Heart right ventricle (tissue), 16 donors: Measurements from ENCODE around the gene RARRES1. TPM values are rescaled to one million over a fixed set of nuclear protein-coding genes. Genes with fewer than 3 reads are reported as not detected.

Source experiments
- ATAC-seq, 8 donors: fragments of 200-7000 bp; cut with Tn5 transposase; one replicate each; pipeline ENCODE4 v1.9.1; 2020; ENCODE audit warnings: mild to moderate bottlenecking in 8 of 8, moderate library complexity in 8 of 8, moderate number of reproducible peaks in 1 of 8
- DNase-seq, 2 donors: peaks; one replicate each; pipeline ENCODE4 v3.0.0-alpha.2; 2020
- H3K27ac ChIP-seq, 10 donors: fragments of 200-600 bp; sonication (generic) in 2 of 10; one replicate each; pipeline versions ENCODE4 v1.5.0 to v1.8.0; 2020 to 2022; ENCODE audit warnings: mild to moderate bottlenecking in 3 of 10
- H3K27me3 ChIP-seq, 7 donors: fragments of 200-600 bp; one replicate each; pipeline ENCODE4 v1.8.0; 2021 to 2022; ENCODE audit warnings: mild to moderate bottlenecking in 2 of 7
- H3K36me3 ChIP-seq, 9 donors: fragments of 200-600 bp; sonication (generic) in 1 of 9; one replicate each; pipeline versions ENCODE4 v1.5.0 to v1.8.0; 2020 to 2022; ENCODE audit warnings: mild to moderate bottlenecking in 2 of 9
- H3K4me1 ChIP-seq, 9 donors: fragments of 200-600 bp; sonication (generic) in 1 of 9; one replicate each; pipeline versions ENCODE4 v1.5.0 to v1.8.0; 2020 to 2022; ENCODE audit warnings: mild to moderate bottlenecking in 4 of 9
- H3K4me3 ChIP-seq, 10 donors: fragments of 200-600 bp; sonication (generic) in 2 of 10; one replicate each; pipeline versions ENCODE4 v1.5.0 to v1.8.0; 2020 to 2022; ENCODE audit warnings: mild to moderate bottlenecking in 7 of 10, moderate library complexity in 2 of 10
- H3K9me3 ChIP-seq, 11 donors: fragments of 200-600 bp in 10 of 11; sonication (generic) in 2 of 11; one replicate each; pipeline versions ENCODE4 v1.5.0 to v1.8.0; 2013 to 2022; ENCODE audit warnings: mild to moderate bottlenecking in 2 of 11, control low read depth in 1 of 11, moderate library complexity in 1 of 11
- WGBS, 2 donors: extraction: QIAGEN DNeasy Blood & Tissue Kit; methylation state at CpG; one replicate each; pipeline ENCODE4 v1.1.7; 2013; ENCODE audit warnings: inconsistent platforms in 1 of 2; 5-methylcytosine and 5-hydroxymethylcytosine counted together
- intact Hi-C, 10 donors: fragments of 100-400 bp; cut with DNase I; formaldehyde crosslinking; loops; one replicate each; pipeline versions ENCODE4 v1.11.1 to v1.14.2; 2022
- polyA plus RNA-seq, 2 donors: library from polyadenylated mRNA; stranded (reverse); fragments of 200-250 nt; gene quantifications; one replicate each; pipeline ENCODE4 v1.2.3, GENCODE V29; 2013
- total RNA-seq, 10 donors: library from RNA; stranded (reverse); fragmentation: NEBNext Ultra II Directional in 3 of 10; extraction: Animal tissue kit (Norgen Biotek cat#: 25700) in 3 of 10; gene quantifications; one replicate each; pipeline versions ENCODE4 v1.2.1 to v1.2.4, GENCODE V29; 2021 to 2023
- TF ChIP-seq, protein P1 (sequence below), 9 donors: fragments of 200-600 bp; sonication (generic) in 2 of 9; IDR thresholded peaks; one replicate each; pipeline versions ENCODE4 v1.5.0 to v1.8.0; 2021 to 2022; ENCODE audit warnings: antibody characterized with exemption in 9 of 9, mild to moderate bottlenecking in 5 of 9, moderate library complexity in 1 of 9
- donor health status: Arrhythmogenic right ventricular cardiomyopathy.
- donor health status: ischemic (EF 13 %, LVEDD 7.1; RV severe dilation, severe dysfunction).
- donor health status: healthy with polysubstance abuse.
- donor health status: DM: no; HTN: yes; CAD: no.
- donor health status: DM: no; HTN: no; CAD: no.
- donor health status: ischemic (EF 25% LVEDD 6.9; RV normal size, moderate dysfunction).
- donor health status: ischemic (EF 25% LVEDD 5.7; RV mildly dilated, moderate dysfunction).
- donor health status: healthy.
- donor health status: DM: yes; HTN: yes; CAD: no.
- donor health status: Ischemic cardiomyopathy.
- donor health status: ischemic (EF 35%, LVEDD 5.7; RV mildly dilated, moderate dysfunction).
- donor health status: nonischemic (EF 11% LVEDD 7.7; RV severe dilation, severe dysfunction).
- donor health status: DM: yes; HTN: yes; CAD: no.
- donor health status: PGD.
- donor health status: ischemic (EF 29% LVEDD 5.4; RV normal size, mild dysfunction).
- donor health status: nonischemic (EF 23%, LVEDD 6.1; RV moderate dilation, normal function).

Gene RARRES1
- total and polyA plus RNA-seq, 12 donors = 0.32 to 99.0 (median 4.1) TPM

DNA sequence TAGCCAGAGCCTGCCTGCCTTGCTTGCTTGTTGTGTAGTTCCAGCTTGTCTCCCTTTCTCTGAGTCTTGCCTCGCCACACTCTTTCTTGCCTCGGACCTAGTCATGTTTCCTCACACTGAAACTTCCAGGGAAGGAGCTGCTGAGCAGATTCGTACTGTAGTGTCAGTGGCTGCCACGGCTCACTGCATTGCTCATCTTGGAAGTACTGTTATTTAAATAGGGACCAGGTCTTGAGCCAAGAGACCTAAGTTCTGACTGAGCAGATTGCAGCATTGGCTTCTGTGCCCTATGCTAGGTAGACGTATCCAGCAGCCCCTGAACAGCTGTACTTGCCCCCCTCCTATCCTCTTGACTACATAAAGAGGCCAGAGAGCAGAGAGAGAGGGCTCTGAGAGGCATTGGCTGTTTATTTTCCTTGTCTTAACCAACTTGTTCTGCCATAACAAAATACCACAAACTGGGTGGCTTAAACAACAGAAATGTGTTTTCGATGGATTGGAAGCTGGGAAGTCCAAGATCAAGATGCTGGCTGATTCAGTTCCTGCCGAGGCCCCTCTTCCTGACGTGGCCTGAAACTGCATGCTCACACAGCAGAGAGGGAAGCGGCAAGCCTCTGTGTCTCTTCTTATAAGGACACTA is 5.8 kb upstream of the RARRES1 start:
- Histone ChIP-seq H3K4me1 (peaks cover 0 to 6% (median 0%) of the 10 kb centered on the region in 9 donors), H3K36me3 (peaks cover 0 to 14% (median 8%) of the 10 kb centered on the region in 9 donors), H3K27me3 (no peaks in the 10 kb centered on the region), H3K4me3 (no peak overlapping the region), H3K9me3 (peaks cover 0 to 15% (median 8%) of the 10 kb centered on the region in 11 donors), H3K27ac (no peak overlapping the region)
- TF ChIP-seq, protein P1, sequence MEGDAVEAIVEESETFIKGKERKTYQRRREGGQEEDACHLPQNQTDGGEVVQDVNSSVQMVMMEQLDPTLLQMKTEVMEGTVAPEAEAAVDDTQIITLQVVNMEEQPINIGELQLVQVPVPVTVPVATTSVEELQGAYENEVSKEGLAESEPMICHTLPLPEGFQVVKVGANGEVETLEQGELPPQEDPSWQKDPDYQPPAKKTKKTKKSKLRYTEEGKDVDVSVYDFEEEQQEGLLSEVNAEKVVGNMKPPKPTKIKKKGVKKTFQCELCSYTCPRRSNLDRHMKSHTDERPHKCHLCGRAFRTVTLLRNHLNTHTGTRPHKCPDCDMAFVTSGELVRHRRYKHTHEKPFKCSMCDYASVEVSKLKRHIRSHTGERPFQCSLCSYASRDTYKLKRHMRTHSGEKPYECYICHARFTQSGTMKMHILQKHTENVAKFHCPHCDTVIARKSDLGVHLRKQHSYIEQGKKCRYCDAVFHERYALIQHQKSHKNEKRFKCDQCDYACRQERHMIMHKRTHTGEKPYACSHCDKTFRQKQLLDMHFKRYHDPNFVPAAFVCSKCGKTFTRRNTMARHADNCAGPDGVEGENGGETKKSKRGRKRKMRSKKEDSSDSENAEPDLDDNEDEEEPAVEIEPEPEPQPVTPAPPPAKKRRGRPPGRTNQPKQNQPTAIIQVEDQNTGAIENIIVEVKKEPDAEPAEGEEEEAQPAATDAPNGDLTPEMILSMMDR (IDR thresholded peaks at IDR 0.05) = no peak
- intact Hi-C loops = no loop called here
- DNase-seq = no peak
- 90 to 92% methylated on average over 9 of the region's 9 CpGs for WGBS, 2 donors
- ATAC-seq = peak in 1 of 8 donors; percentile 30

DNA sequence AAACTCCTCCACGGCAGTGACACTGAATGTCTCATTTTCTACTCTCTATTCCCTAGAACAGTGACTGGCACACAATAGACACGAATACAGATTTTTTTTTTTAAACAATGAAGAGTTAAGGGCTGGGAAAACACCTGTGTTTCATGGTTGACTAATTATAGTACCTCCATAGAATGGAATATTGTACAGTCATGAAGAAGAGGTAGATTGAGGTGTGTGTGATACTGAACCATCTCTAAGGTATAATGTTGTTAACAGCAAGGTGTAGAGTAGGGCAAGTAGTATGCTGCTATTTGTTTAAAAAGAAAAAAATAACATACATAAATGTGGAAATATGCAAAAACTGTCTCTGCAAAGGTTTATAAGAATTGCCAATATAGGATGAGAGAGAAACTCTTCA is 5.2 kb upstream of the RARRES1 start:
- Histone ChIP-seq H3K27me3 (no peaks in the 10 kb centered on the region), H3K27ac (no peak overlapping the region), H3K4me3 (no peak overlapping the region), H3K36me3 (peaks cover 0 to 11% (median 4%) of the 10 kb centered on the region in 9 donors), H3K9me3 (peaks cover 0 to 15% (median 8%) of the 10 kb centered on the region in 11 donors), H3K4me1 (peaks cover 0 to 13% (median 3%) of the 10 kb centered on the region in 9 donors)
- intact Hi-C loops = no loop called here
- TF ChIP-seq, protein P1 (IDR thresholded peaks at IDR 0.05) = no peak
- 49 to 96% methylated on average over 2 of the region's 2 CpGs for WGBS, 2 donors
- no peak for ATAC-seq
- no peak for DNase-seq

DNA sequence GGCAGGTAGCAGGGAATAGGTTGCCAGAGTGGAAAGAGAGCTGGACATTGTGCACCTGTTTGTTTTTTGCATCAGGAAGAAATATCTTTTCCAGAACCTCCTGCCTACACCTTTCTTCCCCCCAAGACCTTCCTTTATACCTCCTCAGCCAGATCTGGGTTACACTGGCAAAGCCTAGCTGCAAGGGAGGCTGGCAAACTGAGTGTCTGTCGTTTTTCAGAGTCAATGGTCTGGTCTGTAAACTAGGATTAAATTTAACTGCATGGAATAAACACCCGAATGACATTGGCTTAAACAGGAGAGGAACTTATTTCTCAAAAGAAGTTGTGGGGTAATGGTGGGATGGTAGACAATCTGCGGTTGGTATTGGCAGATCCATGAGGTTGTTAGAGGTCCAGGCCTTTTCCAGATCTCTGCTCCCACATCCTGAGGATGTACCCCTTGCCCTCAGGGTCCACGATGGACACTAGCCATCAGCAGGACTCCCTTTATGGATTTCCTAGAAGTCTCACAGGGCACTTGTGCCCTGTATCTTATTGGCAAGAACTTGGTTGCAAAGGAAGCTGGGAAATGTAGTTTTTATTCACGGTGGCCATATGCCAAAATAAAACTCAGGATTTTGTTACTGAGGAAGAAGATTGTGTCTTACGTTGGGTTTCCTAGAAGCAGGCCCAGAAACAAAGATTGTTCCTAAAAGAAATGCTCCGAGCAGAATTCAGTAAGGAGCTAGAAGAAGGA is 3.2 kb upstream of the RARRES1 start:
- Histone ChIP-seq H3K36me3 (peaks cover 0 to 5% (median 0%) of the 10 kb centered on the region in 9 donors), H3K9me3 (peaks cover 0 to 15% (median 8%) of the 10 kb centered on the region in 11 donors), H3K4me1 (peaks cover 6 to 22% (median 12%) of the 10 kb centered on the region in 9 donors), H3K27ac (no peak overlapping the region), H3K27me3 (no peaks in the 10 kb centered on the region), H3K4me3 (no peak overlapping the region)
- TF ChIP-seq, protein P1 (IDR thresholded peaks at IDR 0.05) = no peak
- intact Hi-C loops = no loop called here
- DNase-seq (no peak), ATAC-seq (no peak)
- WGBS, 2 donors = 84 to 85% methylated on average over 7 of the region's 7 CpGs

DNA sequence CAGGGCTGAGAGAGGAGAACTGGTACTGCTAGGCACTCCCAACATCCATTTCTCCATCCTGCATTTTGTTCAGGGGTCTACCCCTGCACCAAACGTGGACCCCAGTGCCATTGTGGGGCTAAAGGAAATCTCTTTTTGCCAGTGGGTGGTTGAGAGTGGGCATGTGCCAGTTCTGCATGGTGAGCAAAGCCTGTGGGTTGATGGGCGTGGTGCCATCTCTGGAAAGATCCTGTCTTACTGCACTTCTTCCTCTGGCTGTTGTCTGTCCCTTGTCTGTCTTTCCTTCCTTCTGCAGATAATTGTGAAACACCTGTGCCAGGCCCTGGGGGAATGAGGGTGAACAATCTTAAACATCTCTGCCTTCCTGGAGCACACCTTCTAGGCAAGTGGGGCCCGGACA is 1.4 kb upstream of the RARRES1 start:
- H3K27ac ChIP-seq = no peak overlapping the region
- intact Hi-C loops = loop anchor here in 2 of 10 donors (5.0 kb wide), 2 partner anchors 34 to 39 kb away; no protein-coding TSS in a partner anchor
- TF ChIP-seq, protein P1 (IDR thresholded peaks at IDR 0.05) = no peak
- peaks cover 0 to 5% (median 0%) of the 10 kb centered on the region in 9 donors for H3K36me3 ChIP-seq
- 84 to 91% methylated on average over 3 of the region's 3 CpGs for WGBS, 2 donors
- ATAC-seq (no peak), DNase-seq (no peak)
- peaks cover 6 to 22% (median 12%) of the 10 kb centered on the region in 9 donors for H3K4me1 ChIP-seq
- H3K4me3 ChIP-seq = no peak overlapping the region
- H3K9me3 ChIP-seq = peaks cover 0 to 15% (median 8%) of the 10 kb centered on the region in 11 donors
- no peaks in the 10 kb centered on the region for H3K27me3 ChIP-seq
